NCI-H1694 (cell line): ENCODE measurements around the gene DERL3.
"Not testable (repeated sequence)": the region's sequence is repeated elsewhere in the genome, so short reads cannot be mapped to it uniquely, and the experiment has no call there.

Experiments used
- DNase-seq: peaks from one replicate; lab custom pipeline; 2025; lab: John Stamatoyannopoulos, UW

Gene DERL3

DNA sequence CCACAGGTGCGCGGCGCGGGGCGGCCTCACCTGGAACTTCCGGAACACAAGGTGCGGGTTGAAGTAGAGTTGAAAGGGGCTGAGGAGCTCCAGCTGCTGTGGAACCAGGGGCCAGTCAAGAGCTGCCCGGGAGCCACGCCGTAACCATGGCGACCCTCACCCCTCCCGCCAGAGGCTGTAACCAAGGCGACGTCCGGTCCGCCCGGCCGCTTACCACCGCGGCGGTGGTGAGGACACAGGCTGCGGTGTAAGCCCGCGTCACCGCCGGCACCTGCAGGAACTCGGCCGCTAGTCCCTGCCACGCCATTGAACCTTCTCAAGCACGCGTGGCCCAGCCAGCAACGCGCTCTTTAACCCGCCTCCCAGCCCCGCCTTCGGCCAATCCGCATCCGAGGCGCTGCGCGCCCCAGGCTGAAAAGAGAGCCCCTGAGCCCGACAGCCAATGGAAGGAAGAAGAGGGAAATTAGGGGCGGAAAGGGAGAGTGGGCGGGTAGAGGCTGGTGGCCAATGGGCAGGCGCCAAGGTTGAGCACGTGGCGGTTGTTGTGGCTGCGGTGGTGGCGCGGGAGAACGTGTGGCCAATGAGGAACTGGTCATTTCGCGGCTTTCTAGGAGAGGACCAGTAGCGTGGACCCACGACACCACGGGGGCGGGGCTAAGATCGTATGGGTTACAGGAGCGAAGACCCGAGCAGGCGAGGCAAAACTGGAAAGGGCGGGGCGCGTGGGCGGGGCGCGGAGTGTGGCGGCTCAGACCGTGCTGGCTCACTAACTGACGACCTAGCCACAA, at the start of gene DERL3:
DERL3 (minus strand) TSS at position 326 of the 788 bp plus-strand sequence; CDS start at position 307, 19 bp downstream.
- peak; percentile 64 for DNase-seq

DNA sequence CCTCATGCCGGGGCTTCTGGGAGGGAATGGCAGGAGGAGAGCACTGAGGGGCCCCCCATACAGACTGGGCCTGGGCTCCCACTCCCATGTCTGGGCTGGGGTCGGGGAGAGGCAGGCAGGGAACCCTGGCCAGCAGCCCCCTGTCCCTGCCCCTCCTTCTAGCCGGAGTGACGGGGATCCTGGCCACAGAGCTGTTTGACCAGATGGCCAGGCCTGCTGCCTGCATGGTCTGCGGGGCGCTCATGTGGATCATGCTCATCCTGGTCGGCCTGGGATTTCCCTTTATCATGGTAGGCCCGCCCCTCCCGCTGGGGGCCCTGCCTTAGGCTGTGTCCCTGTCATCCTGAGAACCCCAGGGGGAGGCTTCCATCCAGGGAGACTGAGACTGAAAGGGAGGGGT, 45.3 kb upstream of the DERL3 start:
- DNase-seq = no peak

DNA sequence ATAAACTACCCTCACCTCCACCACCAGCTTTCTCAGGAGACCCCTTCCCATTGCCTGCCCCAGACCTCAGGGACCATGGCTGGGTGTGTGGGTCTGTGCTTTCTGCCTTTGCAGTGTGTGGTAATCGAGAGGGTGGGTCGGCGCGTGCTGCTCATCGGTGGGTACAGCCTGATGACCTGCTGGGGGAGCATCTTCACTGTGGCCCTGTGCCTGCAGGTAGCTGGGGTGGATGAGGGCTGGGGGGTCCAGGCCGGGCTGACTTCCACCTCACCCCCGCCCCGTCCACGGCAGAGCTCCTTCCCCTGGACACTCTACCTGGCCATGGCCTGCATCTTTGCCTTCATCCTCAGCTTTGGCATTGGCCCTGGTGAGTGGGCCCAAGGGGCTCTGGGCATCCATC, 44.9 kb upstream of the DERL3 start:
- DNase-seq = no peak

- DNase-seq = no peak
These were observed 43.6 kb upstream of the DERL3 start for GRCh38 chr22:23882370-23882769.

DNA sequence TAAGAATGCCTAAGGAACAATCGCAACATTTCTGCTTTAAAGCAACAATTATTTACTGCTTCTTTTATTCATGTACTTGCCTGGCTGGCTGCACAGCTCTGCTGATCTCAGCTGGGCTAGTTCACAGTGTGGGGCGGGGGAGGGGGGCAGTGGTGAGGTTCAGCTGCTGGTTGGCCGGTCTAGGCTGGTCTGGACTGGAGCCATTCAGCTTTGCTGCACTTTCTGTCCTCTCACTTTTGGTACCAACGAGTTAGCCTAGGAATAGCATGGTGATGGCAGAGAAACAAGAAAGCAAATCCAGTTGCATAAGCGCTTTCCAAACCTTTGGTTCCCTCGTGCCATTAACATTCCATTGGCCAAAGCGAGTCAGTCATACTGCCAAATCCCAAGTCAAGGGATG, 39.4 kb upstream of the DERL3 start:
- no peak for DNase-seq

- DNase-seq = no peak
These were observed 38.8 kb upstream of the DERL3 start for GRCh38 chr22:23877566-23877965.

- no peak for DNase-seq
These were observed 37.0 kb upstream of the DERL3 start for GRCh38 chr22:23875801-23876200.

DNA sequence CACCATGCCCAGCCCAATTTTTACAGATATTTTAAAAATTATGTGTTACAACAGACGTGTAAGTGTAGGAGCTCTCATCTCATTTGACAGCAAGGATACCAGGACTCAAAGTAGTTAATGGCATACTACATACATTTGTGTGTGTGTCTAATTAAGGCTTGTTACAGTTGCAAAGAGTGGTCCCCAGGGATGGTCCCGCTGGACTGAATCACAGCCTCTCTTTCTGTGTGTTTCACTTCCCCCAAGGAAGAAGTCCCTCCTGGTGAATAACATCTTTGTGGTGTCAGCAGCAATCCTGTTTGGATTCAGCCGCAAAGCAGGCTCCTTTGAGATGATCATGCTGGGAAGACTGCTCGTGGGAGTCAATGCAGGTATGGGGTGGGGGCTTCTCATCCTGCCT, 36.1 kb upstream of the DERL3 start:
- DNase-seq = no peak

GRCh38 chr22:23868580-23868979, 29.8 kb upstream of the DERL3 start:
- no peak for DNase-seq

DNA sequence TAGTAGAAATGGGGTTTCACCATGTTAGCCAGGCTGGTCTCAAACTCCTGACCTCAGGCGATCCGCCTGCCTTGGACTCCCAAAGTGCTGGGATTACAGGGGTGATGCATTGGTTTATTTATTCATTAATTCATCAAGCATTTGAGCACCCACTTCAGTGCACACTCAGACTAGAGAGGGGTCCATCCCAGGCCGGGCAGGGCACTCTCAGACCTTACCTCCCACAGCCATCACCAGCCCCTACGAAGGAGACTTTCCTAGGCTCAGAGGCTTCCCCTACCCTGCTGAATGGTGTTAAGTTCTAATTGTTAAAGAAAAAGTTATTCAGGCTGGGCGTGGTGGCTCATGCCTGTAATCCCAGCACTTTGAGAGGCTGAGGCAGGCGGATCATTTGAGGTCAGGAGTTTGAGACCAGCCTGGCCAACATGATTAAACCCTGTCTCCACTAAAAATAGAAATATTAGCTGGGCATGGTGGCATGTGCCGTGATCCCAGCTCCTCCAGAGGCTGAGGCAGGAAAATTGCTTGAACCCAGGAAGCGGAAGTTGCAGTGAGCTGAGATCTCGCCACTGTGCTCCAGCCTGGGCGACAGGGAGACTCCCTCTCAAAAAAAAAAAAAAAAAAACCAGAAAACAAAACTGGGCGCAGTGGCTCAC, 25.8 kb upstream of the DERL3 start:
- DNase-seq = not testable (repeated sequence)

GRCh38 chr22:23862103-23862502, 23.3 kb upstream of the DERL3 start:
- DNase-seq = peak; percentile 24

DNA sequence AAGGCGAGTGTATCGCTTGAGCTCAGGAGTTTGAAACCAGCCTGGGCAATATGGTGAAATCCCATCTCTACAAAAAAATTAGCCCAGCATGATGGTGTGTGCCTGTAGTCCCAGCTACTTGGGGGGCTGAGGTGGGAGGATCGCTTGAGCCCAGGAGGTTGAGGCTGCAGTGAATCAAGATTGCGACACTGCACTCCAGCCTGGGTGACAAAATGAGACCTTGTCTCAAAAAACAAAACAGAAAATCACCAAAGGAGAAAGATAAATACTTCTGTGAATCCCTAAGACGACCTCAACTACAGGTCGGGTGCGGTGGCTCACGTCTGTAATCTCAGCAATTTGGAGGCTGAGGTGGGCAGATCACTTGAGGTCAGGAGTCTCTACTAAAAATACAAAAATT, 21.4 kb upstream of the DERL3 start:
- not testable (repeated sequence) for DNase-seq

DNA sequence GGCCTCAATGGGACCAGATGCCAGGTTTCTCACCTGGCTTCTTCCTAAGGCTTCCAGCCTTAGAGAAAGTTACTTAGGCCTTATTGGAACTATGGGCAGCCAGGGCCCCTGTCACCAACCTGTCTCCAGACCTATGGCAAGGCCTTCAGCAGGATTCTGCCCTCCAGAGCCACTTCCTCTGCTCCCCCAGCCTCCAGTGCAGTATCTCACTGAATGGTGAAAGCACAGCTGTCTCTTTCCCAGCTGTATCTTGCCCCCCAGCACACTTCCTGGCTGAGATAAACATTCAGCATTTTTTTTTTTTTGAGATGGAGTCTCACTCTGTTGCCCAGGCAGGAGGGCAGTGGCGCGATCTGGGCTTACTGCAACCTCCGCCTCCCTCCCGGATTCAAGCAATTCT, 20.4 kb upstream of the DERL3 start:
- no peak for DNase-seq

DNA sequence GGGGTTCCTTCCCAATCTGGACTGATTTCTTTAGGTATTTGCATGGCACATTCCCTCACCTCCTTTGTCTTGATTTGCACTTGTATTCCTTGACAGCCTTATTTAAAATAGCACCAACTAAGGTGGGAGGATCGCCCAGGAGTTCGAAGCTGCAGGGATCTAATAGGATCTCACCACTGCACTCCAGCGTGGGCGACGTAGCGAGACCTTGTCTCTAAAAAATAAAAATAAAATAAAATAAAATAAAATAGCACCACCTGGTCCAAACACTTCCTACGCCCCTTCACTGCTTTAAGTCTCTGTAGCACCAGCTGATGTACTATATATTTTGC, 19.6 kb upstream of the DERL3 start:
- no peak for DNase-seq

GRCh38 chr22:23857606-23858483, 19.0 kb upstream of the DERL3 start, which contains the start of gene SLC2A11:
Gene SLC2A11, plus strand, starts transcription at chr22:23857875. Its CDS starts 125 bp downstream, at chr22:23858000.
- DNase-seq = peak; percentile 93

DNA sequence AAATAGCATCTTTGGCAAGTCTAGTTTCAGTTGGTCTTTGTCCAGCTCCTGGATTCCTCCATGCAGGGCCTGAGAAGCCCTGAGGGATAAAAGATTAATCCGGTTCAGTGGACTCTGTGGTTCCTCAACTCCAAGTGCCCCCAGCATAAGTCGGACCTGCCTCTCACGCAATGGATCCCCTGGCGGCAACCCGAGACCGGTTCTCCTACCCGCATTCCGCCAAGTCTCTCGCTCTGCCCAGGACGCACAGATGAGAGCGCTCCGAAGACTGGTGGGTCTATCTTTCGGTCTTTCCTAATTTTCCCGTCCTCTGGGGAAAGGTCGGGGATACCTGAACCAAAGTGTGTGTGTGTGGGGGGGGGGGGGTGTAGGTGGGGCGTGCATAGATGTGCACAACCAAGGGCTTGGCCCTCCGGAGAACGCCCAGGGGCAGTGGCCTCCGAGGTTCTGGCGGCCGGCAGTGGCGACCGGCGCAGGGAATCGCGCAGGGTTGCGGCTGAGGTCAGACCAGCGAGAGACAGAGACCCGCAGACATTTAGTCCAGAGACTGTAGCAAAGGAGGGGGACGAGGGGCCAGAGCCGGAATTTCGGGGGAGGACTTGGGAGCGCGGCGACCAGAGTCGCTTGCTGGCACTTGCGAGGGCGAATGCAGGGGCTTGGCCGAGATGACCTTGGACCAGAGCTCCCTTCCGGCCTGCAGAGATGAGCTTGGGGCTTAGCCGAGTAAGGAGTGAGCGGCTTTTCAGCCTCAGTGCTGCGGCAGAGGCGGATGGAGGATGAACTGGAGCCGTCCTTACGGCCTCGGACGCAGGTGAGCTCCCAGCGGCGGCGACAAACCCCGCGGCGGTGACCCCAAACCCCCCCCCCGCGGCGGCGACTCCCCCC, 18.2 kb upstream of the DERL3 start:
- no peak for DNase-seq

- DNase-seq = no peak
These were observed 11.4 kb upstream of the DERL3 start for GRCh38 chr22:23850136-23850611.

- DNase-seq = peak; percentile 46
These were observed 10.5 kb upstream of the DERL3 start for GRCh38 chr22:23849009-23850006.

DNA sequence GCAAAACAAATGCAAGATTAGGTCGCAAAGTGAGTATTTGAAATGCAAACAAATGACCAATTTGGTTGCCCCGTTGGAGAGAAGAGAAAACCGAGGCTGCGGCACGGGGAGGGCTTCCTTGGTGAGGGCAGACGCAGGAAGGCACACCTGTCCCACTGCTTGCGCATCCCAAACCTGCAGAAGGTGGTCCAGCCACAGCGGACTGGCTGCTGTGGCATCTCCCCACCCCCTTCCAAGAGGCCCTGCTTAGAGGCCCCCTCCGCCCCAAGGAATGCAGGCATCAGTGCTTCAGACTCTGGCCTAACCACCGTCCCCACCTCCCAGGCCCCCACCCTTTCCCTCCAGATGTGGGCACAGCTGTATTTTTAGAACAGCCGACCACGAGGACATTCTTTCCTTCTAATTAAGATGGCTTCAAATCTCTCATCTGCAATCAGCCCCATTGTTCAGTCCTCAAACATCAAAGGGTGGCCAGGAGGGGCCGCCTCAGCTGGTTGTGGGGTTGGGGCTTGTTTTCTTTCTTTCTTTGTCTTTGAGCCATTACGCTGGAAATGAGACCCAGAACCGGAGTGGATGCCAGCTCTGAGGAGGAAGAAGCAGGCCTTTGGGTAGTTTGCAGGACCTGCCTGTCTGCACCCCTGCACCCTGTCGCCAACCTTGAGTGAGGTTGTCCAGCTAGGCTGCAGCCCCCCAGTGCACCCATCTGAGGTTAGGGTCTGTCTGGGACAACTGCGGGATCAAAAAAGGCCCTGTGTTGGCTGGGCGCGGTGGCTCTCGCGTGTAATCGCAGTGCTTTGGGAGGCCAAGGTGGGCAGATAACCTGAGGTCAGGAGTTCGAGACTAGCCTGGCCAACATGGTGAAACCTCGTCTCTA, 9.4 kb upstream of the DERL3 start:
- no peak for DNase-seq
